HG03442 (cell line): ENCODE data around the gene FUCA1.
"Not testable (repeated sequence)": the region's sequence is repeated elsewhere in the genome, so short reads cannot be mapped to it uniquely, and the experiment has no call there.

Experiments used
- ATAC-seq: cut with Tn5 transposase; IDR thresholded peaks from one replicate; pipeline ENCODE4 v1.9.1; 2021; ENCODE audit warnings: mild to moderate bottlenecking, moderate library complexity; ENCODE audit not compliant: unreplicated experiment

Gene FUCA1

GRCh38 chr1:23803674-23804073 is 64.4 kb downstream of the FUCA1 start:
- no peak for ATAC-seq

- not testable (repeated sequence) for ATAC-seq
Measured at GRCh38 chr1:23802809-23803342, 65.2 kb downstream of the FUCA1 start.

- ATAC-seq = no peak
Measured at GRCh38 chr1:23801876-23802275, 66.2 kb downstream of the FUCA1 start.

- ATAC-seq = no peak
Measured at GRCh38 chr1:23801338-23801748, 66.7 kb downstream of the FUCA1 start.

GRCh38 chr1:23800400-23801337 is 67.4 kb downstream of the FUCA1 start, which contains the start of gene GALE:
Gene GALE (minus strand): TSS chr1:23800754. CDS start chr1:23799007, 1,747 bp downstream.
- peak; percentile 77 for ATAC-seq

GRCh38 chr1:23799570-23800399 is 68.3 kb downstream of the FUCA1 start:
- peak; percentile 7 for ATAC-seq

GRCh38 chr1:23799255-23799569 is 68.9 kb downstream of the FUCA1 start:
- ATAC-seq = no peak

- ATAC-seq = no peak
Measured at GRCh38 chr1:23798662-23799142, 69.4 kb downstream of the FUCA1 start.

- no peak for ATAC-seq
Measured at GRCh38 chr1:23797478-23798448, 70.3 kb downstream of the FUCA1 start.

- no peak for ATAC-seq
Measured at GRCh38 chr1:23796466-23797271, 71.4 kb downstream of the FUCA1 start.

GRCh38 chr1:23795676-23796465 is 72.2 kb downstream of the FUCA1 start:
- ATAC-seq = no peak
